Fibroblast of skin of back (primary cell): ENCODE data around the gene MINK1.

ENCODE experiments used
- DNase-seq: peaks from one replicate; pipeline ENCODE4 v3.0.0-alpha.2; 2013

The MINK1 gene

GRCh38 chr17:4879601-4880000, 46.5 kb downstream of the MINK1 start:
- DNase-seq, result no peak

GRCh38 chr17:4880857-4881256, 47.7 kb downstream of the MINK1 start:
- DNase-seq, result no peak

GRCh38 chr17:4881761-4882555, 48.8 kb downstream of the MINK1 start:
- DNase-seq, result peak; percentile 23

GRCh38 chr17:4884489-4884888, 51.3 kb downstream of the MINK1 start:
- no peak for DNase-seq

GRCh38 chr17:4886830-4887229, 53.7 kb downstream of the MINK1 start:
- DNase-seq, result no peak

- DNase-seq, result no peak
These were observed 54.4 kb downstream of the MINK1 start for GRCh38 chr17:4887581-4887980.

- no peak for DNase-seq
These were observed 58.6 kb downstream of the MINK1 start for GRCh38 chr17:4891411-4892410.

- no peak for DNase-seq
These were observed 59.5 kb downstream of the MINK1 start for GRCh38 chr17:4892499-4893221.

- DNase-seq, result no peak
These were observed 60.1 kb downstream of the MINK1 start for GRCh38 chr17:4893272-4893671.

- no peak for DNase-seq
These were observed 60.8 kb downstream of the MINK1 start for GRCh38 chr17:4893721-4894560.

GRCh38 chr17:4895121-4895520, 62.0 kb downstream of the MINK1 start:
- DNase-seq, result no peak

- DNase-seq, result no peak
These were observed 62.7 kb downstream of the MINK1 start for GRCh38 chr17:4895657-4896331.

- DNase-seq, result no peak
These were observed 63.4 kb downstream of the MINK1 start for GRCh38 chr17:4896332-4897197.

GRCh38 chr17:4897198-4897687, 64.1 kb downstream of the MINK1 start:
- DNase-seq, result no peak

GRCh38 chr17:4897785-4898184, 64.6 kb downstream of the MINK1 start:
- no peak for DNase-seq

GRCh38 chr17:4898351-4898750, 65.2 kb downstream of the MINK1 start:
- DNase-seq, result no peak

- no peak for DNase-seq
These were observed 65.8 kb downstream of the MINK1 start for GRCh38 chr17:4898927-4899326.

- DNase-seq, result peak; percentile 54
These were observed 66.4 kb downstream of the MINK1 start, which contains the start of gene C17orf107 for GRCh38 chr17:4899341-4900230. Gene C17orf107 (plus strand): TSS chr17:4899536. CDS start chr17:4899763, 227 bp downstream.
